Measurements from ENCODE around the gene ZNF568.

Gene ZNF568

DNA sequence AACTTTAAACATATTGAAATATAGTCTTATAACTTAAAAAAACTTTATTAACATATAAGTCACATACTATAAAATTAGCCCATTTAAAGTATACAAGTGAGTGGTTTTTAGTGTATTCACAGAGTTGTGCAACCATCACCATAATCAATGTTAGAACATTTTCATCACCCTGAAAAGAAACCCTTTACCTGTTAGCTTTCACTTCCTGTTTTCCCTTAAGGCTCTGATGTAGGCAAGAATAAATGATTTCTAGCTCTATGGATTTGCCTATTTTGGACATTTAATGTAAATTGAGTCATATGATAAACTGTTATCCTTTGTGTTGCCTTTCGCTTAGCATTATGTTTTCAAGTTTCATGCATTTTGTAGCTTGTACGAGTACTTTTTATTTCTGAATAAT lies 15.6 kb downstream of the ZNF568 start (continued):
- no peak for TF ChIP-seq MEIS1 (CRISPR knock-in tag; IDR thresholded peaks at IDR 0.05; ENCODE audit: borderline replicate concordance)
- TF ChIP-seq ZNF571 (tag by site-specific recombination; IDR thresholded peaks at IDR 0.05) = no peak
- no peak for TF ChIP-seq ZNF510 (tag by site-specific recombination; IDR thresholded peaks at IDR 0.05; ENCODE audit: insufficient replicate concordance)
- TF ChIP-seq ZNF639 (tag by site-specific recombination; IDR thresholded peaks at IDR 0.05) = no peak

DNA sequence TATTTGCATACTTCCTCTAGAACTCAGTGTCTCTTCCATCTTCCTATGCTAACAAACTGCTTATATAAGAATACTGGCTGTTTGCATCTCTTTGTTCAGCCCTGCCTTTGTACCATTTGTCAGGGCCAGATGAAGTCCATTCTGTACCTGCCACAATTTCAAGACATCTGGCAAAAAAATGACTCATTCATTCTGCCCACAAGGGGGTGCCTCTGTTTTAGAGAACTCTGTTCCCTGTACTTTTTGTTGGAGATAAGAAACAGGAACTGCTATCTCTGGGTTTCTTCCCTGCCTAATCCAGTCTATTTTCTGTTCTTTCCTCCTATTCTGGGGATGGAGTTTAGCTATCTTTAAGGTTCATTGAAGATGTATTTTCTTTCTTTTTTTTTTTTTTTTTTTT lies 23.0 kb downstream of the ZNF568 start:
- CTCF ChIA-PET = interaction anchor here (0.6 to 0.8 kb wide), 2 partner anchors 284 to 397 kb away, joined by 5 read pairs; no protein-coding TSS in a partner anchor
- H3K9me3 ChIP-seq (ENCODE audit: control insufficient read depth, insufficient read depth, low read depth, low read length) = peaks cover 18% of the 10 kb centered on the region
- H3K36me3 ChIP-seq (ENCODE audit: control insufficient read depth in 2 of 2, insufficient read depth in 1 of 2, low read length in 2 of 2) = peaks cover 72 to 79% of the 10 kb centered on the region in 2 experiments
- no peaks in the 10 kb centered on the region for H3K4me1 ChIP-seq (ENCODE audit: control insufficient read depth, insufficient read depth, low read length)
- TF ChIP-seq, protein P1, sequence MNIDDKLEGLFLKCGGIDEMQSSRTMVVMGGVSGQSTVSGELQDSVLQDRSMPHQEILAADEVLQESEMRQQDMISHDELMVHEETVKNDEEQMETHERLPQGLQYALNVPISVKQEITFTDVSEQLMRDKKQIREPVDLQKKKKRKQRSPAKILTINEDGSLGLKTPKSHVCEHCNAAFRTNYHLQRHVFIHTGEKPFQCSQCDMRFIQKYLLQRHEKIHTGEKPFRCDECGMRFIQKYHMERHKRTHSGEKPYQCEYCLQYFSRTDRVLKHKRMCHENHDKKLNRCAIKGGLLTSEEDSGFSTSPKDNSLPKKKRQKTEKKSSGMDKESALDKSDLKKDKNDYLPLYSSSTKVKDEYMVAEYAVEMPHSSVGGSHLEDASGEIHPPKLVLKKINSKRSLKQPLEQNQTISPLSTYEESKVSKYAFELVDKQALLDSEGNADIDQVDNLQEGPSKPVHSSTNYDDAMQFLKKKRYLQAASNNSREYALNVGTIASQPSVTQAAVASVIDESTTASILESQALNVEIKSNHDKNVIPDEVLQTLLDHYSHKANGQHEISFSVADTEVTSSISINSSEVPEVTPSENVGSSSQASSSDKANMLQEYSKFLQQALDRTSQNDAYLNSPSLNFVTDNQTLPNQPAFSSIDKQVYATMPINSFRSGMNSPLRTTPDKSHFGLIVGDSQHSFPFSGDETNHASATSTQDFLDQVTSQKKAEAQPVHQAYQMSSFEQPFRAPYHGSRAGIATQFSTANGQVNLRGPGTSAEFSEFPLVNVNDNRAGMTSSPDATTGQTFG (tag by site-specific recombination; IDR thresholded peaks at IDR 0.05; ENCODE audit: borderline replicate concordance) = no peak
- TF ChIP-seq ZNF10 (tag by site-specific recombination; IDR thresholded peaks at IDR 0.05) (no peak), HOXD13 (CRISPR knock-in tag; IDR thresholded peaks at IDR 0.05; ENCODE audit: borderline replicate concordance) (no peak), ZNF362 (tag by site-specific recombination; IDR thresholded peaks at IDR 0.05) (no peak), ZFHX2 (tag by site-specific recombination; conservative IDR thresholded peaks at IDR 0.05) (no peak), ZNF2 (tag by site-specific recombination; IDR thresholded peaks at IDR 0.05) (no peak)
- TF ChIP-seq, protein P2, sequence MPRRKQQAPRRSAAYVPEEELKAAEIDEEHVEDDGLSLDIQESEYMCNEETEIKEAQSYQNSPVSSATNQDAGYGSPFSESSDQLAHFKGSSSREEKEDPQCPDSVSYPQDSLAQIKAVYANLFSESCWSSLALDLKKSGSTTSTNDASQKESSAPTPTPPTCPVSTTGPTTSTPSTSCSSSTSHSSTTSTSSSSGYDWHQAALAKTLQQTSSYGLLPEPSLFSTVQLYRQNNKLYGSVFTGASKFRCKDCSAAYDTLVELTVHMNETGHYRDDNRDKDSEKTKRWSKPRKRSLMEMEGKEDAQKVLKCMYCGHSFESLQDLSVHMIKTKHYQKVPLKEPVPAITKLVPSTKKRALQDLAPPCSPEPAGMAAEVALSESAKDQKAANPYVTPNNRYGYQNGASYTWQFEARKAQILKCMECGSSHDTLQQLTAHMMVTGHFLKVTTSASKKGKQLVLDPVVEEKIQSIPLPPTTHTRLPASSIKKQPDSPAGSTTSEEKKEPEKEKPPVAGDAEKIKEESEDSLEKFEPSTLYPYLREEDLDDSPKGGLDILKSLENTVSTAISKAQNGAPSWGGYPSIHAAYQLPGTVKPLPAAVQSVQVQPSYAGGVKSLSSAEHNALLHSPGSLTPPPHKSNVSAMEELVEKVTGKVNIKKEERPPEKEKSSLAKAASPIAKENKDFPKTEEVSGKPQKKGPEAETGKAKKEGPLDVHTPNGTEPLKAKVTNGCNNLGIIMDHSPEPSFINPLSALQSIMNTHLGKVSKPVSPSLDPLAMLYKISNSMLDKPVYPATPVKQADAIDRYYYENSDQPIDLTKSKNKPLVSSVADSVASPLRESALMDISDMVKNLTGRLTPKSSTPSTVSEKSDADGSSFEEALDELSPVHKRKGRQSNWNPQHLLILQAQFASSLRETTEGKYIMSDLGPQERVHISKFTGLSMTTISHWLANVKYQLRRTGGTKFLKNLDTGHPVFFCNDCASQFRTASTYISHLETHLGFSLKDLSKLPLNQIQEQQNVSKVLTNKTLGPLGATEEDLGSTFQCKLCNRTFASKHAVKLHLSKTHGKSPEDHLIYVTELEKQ (tag by site-specific recombination; IDR thresholded peaks at IDR 0.05; ENCODE audit: borderline replicate concordance) = no peak
- no peak overlapping the region for H3K27ac ChIP-seq (ENCODE audit: extremely low read depth, low read depth, low read length)
- POLR2A ChIA-PET = no interaction called here
- no peak overlapping the region for H3K4me3 ChIP-seq (ENCODE audit: low read depth, low read length)

DNA sequence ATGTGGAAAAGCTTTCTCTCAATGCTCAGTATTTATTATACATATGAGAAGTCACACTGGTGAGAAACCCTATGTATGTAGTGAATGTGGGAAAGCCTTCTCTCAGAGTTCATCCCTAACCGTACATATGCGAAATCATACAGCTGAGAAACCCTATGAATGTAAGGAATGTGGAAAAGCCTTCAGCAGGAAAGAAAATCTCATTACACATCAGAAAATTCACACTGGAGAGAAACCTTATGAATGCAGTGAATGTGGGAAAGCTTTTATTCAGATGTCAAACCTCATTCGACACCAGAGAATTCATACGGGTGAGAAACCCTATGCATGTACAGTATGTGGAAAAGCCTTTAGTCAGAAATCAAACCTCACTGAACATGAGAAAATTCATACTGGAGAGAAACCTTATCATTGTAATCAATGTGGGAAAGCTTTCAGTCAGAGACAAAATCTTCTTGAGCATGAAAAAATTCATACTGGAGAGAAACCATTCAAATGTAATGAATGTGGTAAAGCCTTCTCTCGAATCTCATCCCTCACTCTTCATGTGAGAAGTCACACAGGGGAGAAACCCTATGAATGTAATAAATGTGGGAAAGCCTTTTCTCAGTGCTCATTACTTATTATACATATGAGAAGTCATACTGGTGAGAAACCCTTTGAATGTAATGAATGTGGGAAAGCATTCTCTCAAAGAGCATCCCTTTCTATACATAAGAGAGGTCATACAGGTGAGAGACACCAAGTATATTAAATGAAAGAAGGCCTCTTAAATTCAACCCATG lies 34.4 kb downstream of the ZNF568 start:
- Histone ChIP-seq H3K27ac (ENCODE audit: extremely low read depth, low read depth, low read length) (no peak overlapping the region), H3K4me3 (ENCODE audit: low read depth, low read length) (no peak overlapping the region), H3K36me3 (ENCODE audit: control insufficient read depth in 2 of 2, insufficient read depth in 1 of 2, low read length in 2 of 2) (peaks cover 43 to 54% of the 10 kb centered on the region in 2 experiments), H3K4me1 (ENCODE audit: control insufficient read depth, insufficient read depth, low read length) (no peaks in the 10 kb centered on the region), H3K9me3 (ENCODE audit: control insufficient read depth, insufficient read depth, low read depth, low read length) (peaks cover 35% of the 10 kb centered on the region)
- POLR2A ChIA-PET = no interaction called here
- peak; percentile 93 for TF ChIP-seq TRIM28 (IDR thresholded peaks at IDR 0.05; ENCODE audit: borderline replicate concordance, low read length)
- no peak for TF ChIP-seq ZNF23 (tag by site-specific recombination; IDR thresholded peaks at IDR 0.05; ENCODE audit: borderline replicate concordance)
- TF ChIP-seq ZNF274 (IDR thresholded peaks at IDR 0.05; ENCODE audit: low read length) = peak; percentile 79; the same call in 1 of the 2 replicates
- TF ChIP-seq ZNF274 (tag by site-specific recombination; IDR thresholded peaks at IDR 0.05; ENCODE audit: borderline replicate concordance) = peak; percentile 83
- TF ChIP-seq SETDB1 (IDR thresholded peaks at IDR 0.05; ENCODE audit: insufficient read length, low read length) = peak; percentile 82
- CTCF ChIA-PET = interaction anchor here (1.7 kb wide), 1 partner anchor 13 kb away, joined by 8 read pairs; no protein-coding TSS in a partner anchor

All from HEK293 (cell line).